Activated T-helper 1 cell treated with anti-CD3 and anti-CD28 coated beads, Interleukin-2, amount 50 U/mL, for 16 hours (primary cell): ENCODE results near the gene ICAM3.
A peak's percentile ranks its signal among the peaks of the same experiment; 100 is the strongest.

Source experiments
- DNase-seq, 2 donors: peaks; one replicate each; pipeline ENCODE4 v3.0.0-alpha.2; 2020; ENCODE audit warnings: low read depth in 1 of 2, low spot score in 1 of 2

ICAM3 gene

DNA sequence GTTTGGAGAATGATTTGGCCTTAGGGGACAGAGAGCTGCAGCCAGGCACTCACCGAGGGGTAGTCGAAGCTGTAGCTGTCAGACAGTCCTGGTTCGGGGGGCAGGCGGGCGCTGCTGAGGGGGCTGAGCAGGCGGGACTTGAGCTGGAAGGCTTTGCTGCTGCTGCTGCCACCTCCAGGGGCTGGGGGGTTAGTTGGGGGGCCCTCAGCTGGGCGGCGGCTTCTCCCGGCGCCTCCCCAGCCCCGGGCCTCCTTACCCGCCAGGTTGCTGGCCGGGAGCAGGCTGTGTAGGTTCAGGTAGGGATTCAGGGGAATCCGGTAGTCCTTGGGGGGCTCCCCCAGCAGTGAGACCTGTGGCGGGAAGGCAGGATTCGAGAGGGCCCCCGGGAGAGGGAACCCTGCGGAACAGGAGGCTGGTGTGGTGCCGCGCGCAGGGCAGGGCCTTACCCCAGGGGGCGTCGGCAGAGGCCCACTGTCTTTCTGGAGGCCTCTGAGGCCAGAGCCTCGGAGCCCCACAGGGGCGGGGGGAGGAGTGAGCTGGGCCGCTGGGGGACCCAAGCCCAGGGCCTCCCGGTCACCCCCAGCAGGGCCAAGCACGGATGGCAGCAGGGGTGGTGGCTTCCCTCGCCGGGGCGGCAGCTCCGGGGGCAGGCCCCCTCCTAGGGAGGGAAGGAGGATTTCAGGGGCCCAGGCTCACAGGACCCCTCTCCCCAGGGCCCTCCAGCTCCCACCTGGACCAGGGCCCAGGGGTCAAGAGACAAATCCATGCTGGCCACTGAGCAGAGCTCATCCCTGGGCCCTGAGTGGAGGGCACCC, 18.6 kb downstream of the ICAM3 start:
- DNase-seq, result no peak

- no peak for DNase-seq
These were observed 20.4 kb downstream of the ICAM3 start for GRCh38 chr19:10318807-10319682.

GRCh38 chr19:10317857-10318462, 21.5 kb downstream of the ICAM3 start:
- DNase-seq, result no peak

DNA sequence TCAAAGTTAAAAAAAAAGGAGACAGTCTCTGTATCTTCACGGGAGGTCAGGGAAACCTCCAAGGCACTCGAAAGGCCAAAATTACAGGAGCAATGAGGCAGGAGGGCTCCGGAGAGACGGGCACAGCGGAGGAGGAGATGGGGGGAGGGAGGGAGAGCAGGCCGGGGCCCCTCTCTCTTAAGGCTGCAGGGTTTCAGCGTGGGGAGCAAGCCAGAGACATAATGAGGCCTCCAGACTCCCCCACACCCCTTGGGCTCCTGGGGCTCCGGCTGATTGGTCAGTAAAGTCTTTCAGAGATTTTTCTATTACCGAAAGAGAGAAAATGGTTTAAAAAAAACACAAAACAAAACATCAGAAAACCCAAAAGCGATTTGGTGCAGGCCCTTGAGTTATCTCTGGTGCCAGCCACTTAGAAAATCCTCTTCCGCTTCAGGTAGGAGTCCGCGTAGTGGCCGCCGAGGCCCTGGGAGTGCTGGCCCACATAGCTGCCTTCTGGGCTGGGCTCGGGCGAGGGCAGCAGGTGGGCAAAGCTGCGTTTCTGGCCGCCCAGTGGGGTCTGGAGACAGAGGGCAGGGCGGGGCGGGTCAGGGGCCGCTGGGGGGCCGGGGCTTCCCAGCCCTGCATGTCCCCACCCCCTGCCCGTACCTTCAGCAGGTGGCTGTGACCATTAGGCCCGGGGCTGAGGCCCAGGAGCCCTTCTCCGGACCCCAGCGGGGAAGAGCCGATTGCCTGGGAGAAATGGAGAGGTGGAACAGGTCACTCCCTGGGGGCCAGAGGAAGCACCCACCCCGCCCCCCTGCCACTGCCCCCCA, 22.2 kb downstream of the ICAM3 start:
- no peak for DNase-seq

DNA sequence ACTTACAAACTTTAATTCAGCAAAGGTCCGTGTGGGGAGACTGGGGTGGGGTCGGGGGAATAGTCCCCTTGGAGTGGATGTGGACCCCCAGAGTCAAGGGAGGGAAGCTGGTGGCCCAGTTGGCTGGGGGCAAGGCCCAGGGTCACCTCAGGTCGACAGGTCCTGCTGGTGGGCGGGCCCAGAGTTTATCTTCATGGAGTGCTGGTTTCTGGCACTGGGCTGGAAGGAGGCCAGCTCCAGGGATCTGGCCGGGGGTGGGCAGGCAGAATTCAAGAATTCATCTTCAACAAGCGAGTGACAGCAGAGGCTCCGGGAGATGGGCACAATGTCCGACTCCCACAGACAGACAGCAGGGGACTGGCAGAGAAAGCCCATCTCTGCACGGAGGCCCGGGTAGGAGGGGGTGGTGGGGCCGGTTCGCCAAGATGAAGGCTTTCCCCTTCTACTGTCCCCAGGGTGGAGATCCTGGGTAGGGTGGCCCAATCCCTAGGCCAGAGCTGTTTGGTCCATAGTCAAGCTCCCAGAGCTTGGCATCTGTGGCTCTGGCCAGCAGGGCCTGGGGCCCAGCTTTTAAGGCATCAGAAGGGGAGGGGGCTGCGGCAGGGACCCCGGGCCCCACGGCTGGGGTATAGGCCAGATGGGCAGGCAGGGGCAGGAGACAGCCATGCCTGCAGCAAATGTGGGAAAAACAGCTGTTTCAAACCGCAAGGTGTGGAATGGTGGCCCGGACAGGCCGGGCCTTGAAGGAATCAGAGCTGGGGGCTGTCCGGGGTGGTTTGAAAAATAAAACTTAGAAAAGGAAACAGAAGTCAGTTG, 23.0 kb downstream of the ICAM3 start:
- DNase-seq, result no peak

DNA sequence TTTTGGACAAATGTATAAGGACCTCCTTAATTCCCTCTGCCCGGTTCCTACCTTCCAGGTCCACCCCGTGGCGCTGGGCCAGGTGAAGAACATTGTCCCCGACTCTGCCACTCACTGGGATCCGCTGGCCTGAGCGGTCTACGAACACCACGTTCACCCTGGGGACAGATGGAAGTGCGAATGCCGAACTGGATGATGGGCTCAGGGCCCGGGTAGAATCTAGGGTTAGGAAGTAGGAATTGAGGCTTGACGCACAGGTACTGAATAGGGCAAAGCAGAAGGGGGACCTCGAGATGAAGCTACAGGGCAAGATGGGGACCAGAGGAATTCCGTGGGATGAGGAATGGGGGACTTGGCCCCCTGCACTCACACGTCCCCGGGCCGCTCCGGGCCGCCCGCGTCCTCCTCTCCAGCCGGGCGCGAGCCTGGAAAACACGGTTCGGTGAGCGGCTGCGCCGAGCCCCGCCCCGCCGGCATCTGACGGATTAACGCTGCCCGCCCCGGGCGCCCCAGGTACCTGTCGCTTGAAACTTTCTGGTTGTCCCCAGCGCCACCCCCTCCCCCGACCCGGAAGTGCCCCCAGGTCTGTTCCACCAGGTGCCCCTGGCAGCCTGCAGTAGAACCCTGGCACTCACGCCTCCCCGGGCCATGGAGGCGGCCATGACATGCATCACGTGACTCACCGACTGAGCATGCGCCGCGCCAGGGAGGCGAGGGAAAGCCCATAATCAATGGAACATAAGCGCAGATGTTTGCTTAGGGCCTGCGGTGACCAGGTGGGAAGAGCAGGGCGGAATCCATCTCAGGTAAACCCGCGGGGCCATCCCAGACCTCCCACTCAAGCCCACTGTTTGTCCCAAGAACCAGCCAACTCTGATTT, 23.8 kb downstream of the ICAM3 start, which contains the start of gene FDX2:
FDX2 (minus strand) TSS at position 681 of the 880 bp plus-strand sequence; CDS start at position 662, 19 bp downstream.
- DNase-seq, result peak; percentile 84 to 87

- no peak for DNase-seq
These were observed 30.0 kb downstream of the ICAM3 start, which contains the start of gene ZGLP1 for GRCh38 chr19:10309423-10309822. TSS of gene ZGLP1 (minus strand) at chr19:10309815.

DNA sequence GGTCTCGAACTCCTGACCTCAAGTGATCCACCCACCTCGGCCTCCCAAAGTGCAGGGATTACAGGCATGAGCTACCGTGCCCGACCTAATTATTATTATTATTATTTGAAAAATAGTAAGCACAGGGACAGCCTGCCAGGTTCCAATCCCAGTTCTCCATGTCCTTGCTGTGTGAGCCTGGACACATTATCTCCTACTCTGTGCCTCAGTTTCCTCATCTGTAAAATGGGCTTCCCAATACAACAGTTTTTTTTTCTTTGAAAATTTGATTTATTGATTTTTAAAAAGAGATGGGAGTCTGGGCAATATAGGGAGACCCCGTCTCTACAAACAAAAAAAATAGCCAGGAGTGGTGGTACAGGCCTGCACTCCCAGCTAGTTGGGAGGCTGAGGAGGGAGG, 33.1 kb downstream of the ICAM3 start:
- DNase-seq, result no peak

DNA sequence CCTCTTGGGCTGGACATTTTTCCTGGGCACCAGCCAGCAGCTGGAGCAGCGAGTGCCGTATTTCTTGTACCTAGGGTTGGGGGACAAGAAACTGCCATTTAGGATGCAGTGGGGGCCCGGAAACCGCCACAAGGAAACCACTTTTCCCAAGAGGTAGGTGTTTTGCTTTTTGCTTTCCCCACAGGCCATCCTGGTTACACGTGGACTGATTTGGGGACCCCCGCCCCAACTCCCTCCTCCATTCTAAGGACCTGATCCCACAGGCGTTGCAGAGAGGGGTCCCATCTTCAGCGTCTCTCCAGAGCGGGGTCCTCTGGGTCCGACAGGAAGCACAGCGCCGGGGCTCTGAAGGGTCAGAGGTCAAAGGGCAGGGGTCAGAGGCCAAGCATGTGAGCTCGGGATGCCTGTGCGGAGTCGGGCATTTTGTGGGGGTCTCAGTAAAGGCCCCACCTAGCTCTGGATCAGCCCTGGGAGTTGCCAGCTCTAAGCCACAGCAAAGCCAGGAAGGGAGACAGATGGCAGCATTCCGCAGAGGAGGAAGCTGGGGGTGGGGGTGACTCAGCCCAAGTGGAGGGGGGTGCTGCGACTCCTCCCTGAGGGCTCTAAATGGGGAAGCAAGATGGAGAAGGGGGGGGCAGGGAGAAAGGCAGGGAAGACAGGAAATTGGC, 34.2 kb downstream of the ICAM3 start:
- DNase-seq, result no peak

DNA sequence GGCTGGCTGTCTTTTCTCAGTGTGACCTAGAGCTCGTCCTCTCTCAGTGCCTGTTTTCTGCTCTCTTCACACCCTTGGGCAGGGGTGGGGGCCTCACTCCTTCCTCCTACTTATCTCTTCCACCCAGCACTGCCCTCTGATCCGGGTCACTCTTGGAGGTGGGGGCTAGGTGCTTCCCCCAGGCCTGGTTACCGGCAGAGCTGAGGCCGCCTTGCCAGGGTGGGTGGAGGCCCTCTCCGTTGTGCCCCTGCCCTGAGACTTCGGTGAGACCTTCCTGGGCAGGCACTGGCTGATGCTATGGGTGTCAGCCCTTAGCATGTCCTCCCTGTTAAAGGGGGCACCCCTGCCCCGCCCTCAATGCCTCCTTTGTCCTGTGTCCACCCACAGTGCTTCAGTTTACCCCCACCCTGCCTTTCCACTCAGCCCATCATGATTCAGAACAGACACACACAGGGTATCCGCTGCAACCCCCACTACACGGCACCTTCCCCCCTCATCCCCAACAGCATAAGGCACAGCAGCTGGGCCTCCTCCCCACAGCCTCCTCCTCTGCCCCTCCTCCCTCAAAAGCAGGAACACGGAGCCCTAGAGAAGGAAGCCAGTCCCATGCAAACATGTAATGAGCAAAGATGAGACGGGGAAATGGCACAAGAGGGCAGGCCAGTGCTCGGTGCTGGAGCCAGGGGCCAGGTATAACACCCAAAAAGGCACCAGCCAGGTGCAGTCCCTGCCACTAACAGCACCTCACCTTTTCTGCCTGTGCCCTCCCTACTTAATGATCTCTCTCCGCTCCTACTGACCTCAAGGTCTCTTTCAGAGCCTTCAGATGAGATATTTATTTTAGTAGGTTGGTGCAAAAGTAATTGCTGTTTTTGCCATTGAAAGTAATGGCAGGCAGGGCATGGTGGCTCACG, 39.6 kb downstream of the ICAM3 start:
- DNase-seq, result no peak

DNA sequence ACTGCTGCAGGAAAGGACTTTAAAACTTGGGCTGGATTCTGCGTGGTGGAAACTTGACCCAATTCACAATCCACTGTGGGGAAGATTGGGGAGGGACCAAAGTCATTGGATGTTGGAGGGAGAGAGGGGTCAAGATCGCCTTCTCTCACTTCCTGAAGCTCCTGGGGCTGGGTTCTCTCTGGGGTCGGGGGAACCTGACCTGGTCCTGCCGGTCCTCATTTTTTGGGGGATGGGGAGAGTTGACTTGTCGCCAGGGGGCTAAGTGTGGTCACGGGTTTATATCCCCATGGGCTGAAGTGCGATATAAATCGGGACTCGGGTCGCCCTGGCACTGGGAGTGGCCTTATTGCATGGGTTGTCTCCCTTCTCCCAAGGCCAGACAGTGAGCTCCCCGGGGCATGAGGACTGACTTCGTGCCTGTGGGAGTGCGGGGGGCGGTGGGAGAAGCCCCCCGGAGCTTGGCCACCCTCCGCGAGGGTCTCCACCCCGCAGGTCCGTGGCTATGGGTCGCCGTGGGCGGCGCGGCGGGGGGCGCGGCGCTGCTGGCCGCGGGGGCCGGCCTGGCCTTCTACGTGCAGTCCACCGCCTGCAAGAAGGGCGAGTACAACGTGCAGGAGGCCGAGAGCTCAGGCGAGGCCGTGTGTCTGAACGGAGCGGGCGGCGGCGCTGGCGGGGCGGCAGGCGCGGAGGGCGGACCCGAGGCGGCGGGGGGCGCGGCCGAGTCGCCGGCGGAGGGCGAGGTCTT, 43.4 kb downstream of the ICAM3 start:
- no peak for DNase-seq

DNA sequence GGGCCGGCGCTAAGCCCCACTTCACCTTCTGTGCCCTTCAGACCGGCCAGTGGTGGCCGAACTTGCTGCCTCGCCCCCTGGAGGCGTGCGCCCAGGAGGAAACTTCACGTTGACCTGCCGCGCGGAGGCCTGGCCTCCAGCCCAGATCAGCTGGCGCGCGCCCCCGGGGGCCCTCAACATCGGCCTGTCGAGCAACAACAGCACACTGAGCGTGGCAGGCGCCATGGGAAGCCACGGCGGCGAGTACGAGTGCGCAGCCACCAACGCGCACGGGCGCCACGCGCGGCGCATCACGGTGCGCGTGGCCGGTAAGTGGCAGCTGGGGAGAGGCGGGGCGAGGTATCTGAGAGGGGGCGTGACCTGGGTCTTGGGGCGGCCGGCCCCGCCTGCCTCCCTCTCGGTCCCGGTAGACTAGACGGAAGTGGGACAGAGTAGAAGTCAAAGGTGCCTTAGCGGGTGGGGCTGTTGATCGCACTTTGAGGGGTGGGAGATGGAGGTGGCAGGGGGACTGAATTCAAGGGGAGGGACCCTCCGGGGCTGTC, 44.0 kb downstream of the ICAM3 start:
- DNase-seq, result peak in 1 of 2 donors; percentile 42

DNA sequence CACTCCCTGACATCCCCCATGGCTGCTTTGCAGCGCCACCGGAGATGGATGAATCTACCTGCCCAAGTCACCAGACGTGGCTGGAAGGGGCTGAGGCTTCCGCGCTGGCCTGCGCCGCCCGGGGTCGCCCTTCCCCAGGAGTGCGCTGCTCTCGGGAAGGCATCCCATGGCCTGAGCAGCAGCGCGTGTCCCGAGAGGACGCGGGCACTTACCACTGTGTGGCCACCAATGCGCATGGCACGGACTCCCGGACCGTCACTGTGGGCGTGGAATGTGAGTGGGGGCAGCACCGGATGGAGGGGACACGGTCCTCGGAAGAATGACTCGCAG, 45.1 kb downstream of the ICAM3 start:
- DNase-seq, result no peak

GRCh38 chr19:10293637-10294367, 45.6 kb downstream of the ICAM3 start:
- DNase-seq, result no peak

DNA sequence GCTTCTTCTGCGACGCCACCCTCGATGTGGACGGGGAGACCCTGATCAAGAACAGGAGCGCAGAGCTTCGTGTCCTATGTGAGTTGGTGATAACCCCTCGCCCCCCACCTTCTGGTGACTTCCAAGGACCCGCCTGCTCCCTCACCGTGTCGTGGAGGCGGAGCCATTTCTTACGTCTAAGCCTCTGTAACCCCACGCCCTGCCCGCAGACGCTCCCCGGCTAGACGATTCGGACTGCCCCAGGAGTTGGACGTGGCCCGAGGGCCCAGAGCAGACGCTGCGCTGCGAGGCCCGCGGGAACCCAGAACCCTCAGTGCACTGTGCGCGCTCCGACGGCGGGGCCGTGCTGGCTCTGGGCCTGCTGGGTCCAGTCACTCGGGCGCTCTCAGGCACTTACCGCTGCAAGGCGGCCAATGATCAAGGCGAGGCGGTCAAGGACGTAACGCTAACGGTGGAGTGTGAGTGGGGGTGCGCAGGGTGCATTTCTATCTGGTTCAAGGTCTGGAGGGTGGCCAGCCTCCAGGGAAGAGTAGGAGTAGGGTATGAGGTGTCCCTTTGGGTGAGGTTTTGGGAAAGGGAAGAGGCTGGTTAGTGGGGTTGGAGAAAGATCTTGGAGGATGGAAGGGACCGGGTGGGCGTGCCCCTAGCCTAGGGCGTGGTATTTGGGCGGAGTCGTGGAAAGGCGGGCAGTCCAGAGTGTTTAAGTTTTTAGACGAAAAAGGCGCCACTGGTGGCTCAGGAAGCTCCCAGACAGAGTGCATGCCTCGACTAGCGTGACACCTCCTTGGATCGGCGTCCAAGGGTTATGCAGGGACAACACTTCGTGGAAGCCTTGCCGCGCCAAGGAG, 46.4 kb downstream of the ICAM3 start:
- DNase-seq, result no peak
